HEK293 (cell line): ENCODE measurements around the gene GTF2H4.
"Not testable (repeated sequence)": the region's sequence is repeated elsewhere in the genome, so short reads cannot be mapped to it uniquely, and the experiment has no call there.

ENCODE experiments used
- CTCF ChIA-PET: fragments of 350-600 bp; formaldehyde crosslinking; extraction: SDS; loops from one replicate; lab custom pipeline; 2021; ENCODE audit warnings: antibody characterized with exemption; lab: Yijun Ruan, JAX
- POLR2A ChIA-PET: fragments of 300-600 bp; formaldehyde crosslinking; extraction: SDS; loops from one replicate; lab custom pipeline; 2020; ENCODE audit warnings: antibody characterized with exemption, inconsistent platforms; lab: Yijun Ruan, JAX
- H3K27ac ChIP-seq: fragments of 200-500 bp; sonication (Bioruptor generic); 2 replicates; pipeline ENCODE4 v1.5.1; 2014; ENCODE audit warnings: low read depth, low read length, control low read depth, inconsistent platforms; ENCODE audit errors: extremely low read depth
- H3K36me3 ChIP-seq, 2 experiments: fragments of 200-500 bp in 1 of 2; sonication (Bioruptor generic) in 1 of 2; 1 replicate in 1 of 2; 2 replicates in 1 of 2; pipeline ENCODE4 v1.5.1; 2014 to 2017; ENCODE audit warnings: inconsistent platforms in 2 of 2, low read length in 2 of 2; ENCODE audit not compliant: control insufficient read depth in 2 of 2, insufficient read depth in 1 of 2
- H3K4me1 ChIP-seq: fragments of 200-500 bp; sonication (Bioruptor generic); 2 replicates; pipeline ENCODE4 v1.5.1; 2014; ENCODE audit warnings: mild to moderate bottlenecking, low read length, inconsistent platforms; ENCODE audit not compliant: control insufficient read depth, insufficient read depth
- H3K4me3 ChIP-seq: 2 replicates; pipeline ENCODE4 v1.5.1; 2011; ENCODE audit warnings: low read depth, mild to moderate bottlenecking, control low read depth, low read length, moderate library complexity
- H3K9me3 ChIP-seq: fragments of 200-500 bp; sonication (Bioruptor generic); 2 replicates; pipeline ENCODE4 v1.5.1; 2014; ENCODE audit warnings: low read depth, low read length, inconsistent platforms; ENCODE audit not compliant: control insufficient read depth, insufficient read depth
- KLF7 ChIP-seq: fragments of 450-650 bp; formaldehyde crosslinking; IDR thresholded peaks from 2 replicates; pipeline ENCODE4 v1.5.1; 2016; ENCODE audit warnings: missing biosample characterization, missing genetic modification characterization, borderline replicate concordance
- REPIN1 ChIP-seq: fragments of 450-650 bp; formaldehyde crosslinking; IDR thresholded peaks from 2 replicates; pipeline ENCODE4 v1.5.1; 2017; ENCODE audit warnings: missing biosample characterization, missing genetic modification characterization, low read depth
- SALL2 ChIP-seq: fragments of 450-650 bp; formaldehyde crosslinking; IDR thresholded peaks from 2 replicates; pipeline ENCODE4 v1.5.0; 2017; ENCODE audit warnings: missing biosample characterization, mild to moderate bottlenecking, missing genetic modification characterization, borderline replicate concordance
- TSHZ1 ChIP-seq: fragments of 450-650 bp; formaldehyde crosslinking; IDR thresholded peaks from 2 replicates; pipeline ENCODE4 v1.5.1; 2016; ENCODE audit warnings: missing biosample characterization, missing genetic modification characterization, borderline replicate concordance
- YY1 ChIP-seq: fragments of 450-650 bp; formaldehyde crosslinking; IDR thresholded peaks from 2 replicates; pipeline ENCODE4 v1.5.1; 2018; ENCODE audit warnings: missing biosample characterization, missing genetic modification characterization
- ZBTB17 ChIP-seq: fragments of 450-650 bp; formaldehyde crosslinking; IDR thresholded peaks from 2 replicates; pipeline ENCODE4 v1.5.1; 2016; ENCODE audit warnings: missing biosample characterization, missing genetic modification characterization
- ZBTB7A ChIP-seq: fragments of 450-650 bp; formaldehyde crosslinking; IDR thresholded peaks from 2 replicates; pipeline ENCODE4 v1.5.1; 2016; ENCODE audit warnings: low read depth, missing biosample characterization, missing genetic modification characterization
- ZNF155 ChIP-seq: fragments of 450-650 bp; formaldehyde crosslinking; IDR thresholded peaks from 2 replicates; pipeline ENCODE4 v1.5.1; 2016; ENCODE audit warnings: missing biosample characterization, missing genetic modification characterization
- ZNF24 ChIP-seq: fragments of 450-650 bp; formaldehyde crosslinking; IDR thresholded peaks from 2 replicates; pipeline ENCODE4 v1.5.1; 2016; ENCODE audit warnings: missing biosample characterization, missing genetic modification characterization
- ZNF274 ChIP-seq, 2 experiments: fragments of 200-500 bp in 1 of 2; fragments of 450-650 bp in 1 of 2; sonication (Bioruptor generic) in 1 of 2; formaldehyde crosslinking in 1 of 2; IDR thresholded peaks; 2 replicates each; pipeline versions ENCODE4 v1.5.1 to v1.6.1; 2014 to 2016; ENCODE audit warnings: borderline replicate concordance in 1 of 2, inconsistent platforms in 1 of 2, low read length in 1 of 2, missing biosample characterization in 1 of 2, missing genetic modification characterization in 1 of 2
- ZNF555 ChIP-seq: fragments of 450-650 bp; formaldehyde crosslinking; conservative IDR thresholded peaks from 2 replicates; pipeline ENCODE4 v1.5.1; 2017; ENCODE audit warnings: missing biosample characterization, mild to moderate bottlenecking, missing genetic modification characterization, inconsistent platforms
- ZNF707 ChIP-seq: fragments of 450-650 bp; formaldehyde crosslinking; IDR thresholded peaks from 2 replicates; pipeline ENCODE4 v1.5.1; 2016; ENCODE audit warnings: missing biosample characterization, missing genetic modification characterization
- ZNF747 ChIP-seq: fragments of 450-650 bp; formaldehyde crosslinking; IDR thresholded peaks from 2 replicates; pipeline ENCODE4 v1.5.1; 2016; ENCODE audit warnings: missing biosample characterization, missing genetic modification characterization
- ZSCAN16 ChIP-seq: fragments of 450-650 bp; formaldehyde crosslinking; IDR thresholded peaks from 2 replicates; pipeline ENCODE4 v1.5.1; 2016; ENCODE audit warnings: missing biosample characterization, missing genetic modification characterization
- TF ChIP-seq, protein P1 (sequence below): fragments of 450-650 bp; formaldehyde crosslinking; IDR thresholded peaks from 2 replicates; pipeline ENCODE4 v1.5.1; 2016; ENCODE audit warnings: missing biosample characterization, missing genetic modification characterization
- TF ChIP-seq, protein P2 (sequence below): fragments of 450-650 bp; IDR thresholded peaks from 2 replicates; pipeline ENCODE4 v1.5.1; 2018; ENCODE audit warnings: missing biosample characterization, missing genetic modification characterization
- TF ChIP-seq, protein P3 (sequence below): fragments of 450-650 bp; formaldehyde crosslinking; IDR thresholded peaks from 2 replicates; pipeline ENCODE4 v1.5.1; 2016; ENCODE audit warnings: missing biosample characterization, missing genetic modification characterization

GTF2H4 gene

GRCh38 chr6:30926644-30927043 is 18.6 kb downstream of the GTF2H4 start:
- H3K36me3 ChIP-seq, result peaks cover 10 to 64% of the 10 kb centered on the region in 2 experiments; a peak in 2 of 3 replicates
- no peak overlapping the region for H3K4me3 ChIP-seq
- H3K27ac ChIP-seq, result no peak overlapping the region
- no peaks in the 10 kb centered on the region for H3K4me1 ChIP-seq
- POLR2A ChIA-PET, result interaction anchor here (0.6 to 1.5 kb wide), 4 partner anchors 11 to 312 kb away, joined by 3 to 7 read pairs (median 4); partner anchors contain the start of gene MUC21
- no peaks in the 10 kb centered on the region for H3K9me3 ChIP-seq
- CTCF ChIA-PET, result interaction anchor here (0.9 to 2.9 kb wide), 4 partner anchors 11 to 212 kb away, joined by 3 to 15 read pairs (median 4); partner anchors contain the start of gene PSORS1C2
- TF ChIP-seq, protein P1, sequence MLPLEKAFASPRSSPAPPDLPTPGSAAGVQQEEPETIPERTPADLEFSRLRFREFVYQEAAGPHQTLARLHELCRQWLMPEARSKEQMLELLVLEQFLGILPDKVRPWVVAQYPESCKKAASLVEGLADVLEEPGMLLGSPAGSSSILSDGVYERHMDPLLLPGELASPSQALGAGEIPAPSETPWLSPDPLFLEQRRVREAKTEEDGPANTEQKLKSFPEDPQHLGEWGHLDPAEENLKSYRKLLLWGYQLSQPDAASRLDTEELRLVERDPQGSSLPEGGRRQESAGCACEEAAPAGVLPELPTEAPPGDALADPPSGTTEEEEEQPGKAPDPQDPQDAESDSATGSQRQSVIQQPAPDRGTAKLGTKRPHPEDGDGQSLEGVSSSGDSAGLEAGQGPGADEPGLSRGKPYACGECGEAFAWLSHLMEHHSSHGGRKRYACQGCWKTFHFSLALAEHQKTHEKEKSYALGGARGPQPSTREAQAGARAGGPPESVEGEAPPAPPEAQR (tag by site-specific recombination), result no peak
- TF ChIP-seq ZNF555 (no peak), ZNF707 (tag by site-specific recombination) (no peak), KLF7 (tag by site-specific recombination) (no peak), REPIN1 (tag by site-specific recombination) (no peak), ZBTB17 (no peak), ZNF274 (IDR thresholded peaks at IDR 0.05; ENCODE audit: low read length) (no peak), ZNF274 (tag by site-specific recombination; IDR thresholded peaks at IDR 0.05; ENCODE audit: borderline replicate concordance) (no peak), ZNF155 (tag by site-specific recombination) (no peak), ZNF747 (tag by site-specific recombination) (no peak), TSHZ1 (no peak), YY1 (tag by site-specific recombination) (no peak), SALL2 (no peak), ZNF24 (no peak), ZBTB7A (tag by site-specific recombination) (no peak), ZSCAN16 (tag by site-specific recombination) (no peak)
- TF ChIP-seq, protein P2, sequence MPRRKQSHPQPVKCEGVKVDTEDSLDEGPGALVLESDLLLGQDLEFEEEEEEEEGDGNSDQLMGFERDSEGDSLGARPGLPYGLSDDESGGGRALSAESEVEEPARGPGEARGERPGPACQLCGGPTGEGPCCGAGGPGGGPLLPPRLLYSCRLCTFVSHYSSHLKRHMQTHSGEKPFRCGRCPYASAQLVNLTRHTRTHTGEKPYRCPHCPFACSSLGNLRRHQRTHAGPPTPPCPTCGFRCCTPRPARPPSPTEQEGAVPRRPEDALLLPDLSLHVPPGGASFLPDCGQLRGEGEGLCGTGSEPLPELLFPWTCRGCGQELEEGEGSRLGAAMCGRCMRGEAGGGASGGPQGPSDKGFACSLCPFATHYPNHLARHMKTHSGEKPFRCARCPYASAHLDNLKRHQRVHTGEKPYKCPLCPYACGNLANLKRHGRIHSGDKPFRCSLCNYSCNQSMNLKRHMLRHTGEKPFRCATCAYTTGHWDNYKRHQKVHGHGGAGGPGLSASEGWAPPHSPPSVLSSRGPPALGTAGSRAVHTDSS (tag by site-specific recombination), result no peak
- TF ChIP-seq, protein P3, sequence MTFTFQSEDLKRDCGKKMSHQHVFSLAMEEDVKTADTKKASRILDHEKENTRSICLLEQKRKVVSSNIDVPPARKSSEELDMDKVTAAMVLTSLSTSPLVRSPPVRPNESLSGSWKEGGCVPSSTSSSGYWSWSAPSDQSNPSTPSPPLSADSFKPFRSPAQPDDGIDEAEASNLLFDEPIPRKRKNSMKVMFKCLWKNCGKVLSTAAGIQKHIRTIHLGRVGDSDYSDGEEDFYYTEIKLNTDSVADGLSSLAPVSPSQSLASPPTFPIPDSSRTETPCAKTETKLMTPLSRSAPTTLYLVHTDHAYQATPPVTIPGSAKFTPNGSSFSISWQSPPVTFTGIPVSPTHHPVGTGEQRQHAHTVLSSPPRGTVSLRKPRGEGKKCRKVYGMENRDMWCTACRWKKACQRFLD (tag by site-specific recombination), result no peak

GRCh38 chr6:30927080-30927479 is 19.1 kb downstream of the GTF2H4 start:
- not testable (repeated sequence) for H3K4me1 ChIP-seq, H3K4me3 ChIP-seq, H3K9me3 ChIP-seq, H3K27ac ChIP-seq
- peaks cover 10 to 60% of the 10 kb centered on the region in 2 experiments; a peak in 2 of 3 replicates for H3K36me3 ChIP-seq
- ChIA-PET CTCF (interaction anchor here (1.0 to 2.9 kb wide), 3 partner anchors 11 to 211 kb away, joined by 4 to 15 read pairs (median 4); partner anchors contain the start of gene PSORS1C2), POLR2A (interaction anchor here (0.6 to 1.5 kb wide), 4 partner anchors 8 to 312 kb away, joined by 3 to 7 read pairs (median 5); partner anchors contain the start of gene MUC21)
